ENCODE results near the gene ELK3. TPM values are rescaled to one million over a fixed set of nuclear protein-coding genes. Genes with fewer than 3 reads are reported as not detected.

ELK3 gene
- total RNA-seq = 10 to 100 TPM; 18.1 to 34.0 (median 23.7) TPM
- 11.5 TPM for polyA plus RNA-seq
- long read RNA-seq, donor 1, full-length matches to known transcripts = 21 of 38 reads
- long read RNA-seq, donor 1, partial matches to known transcripts = 14 of 38 reads
- long read RNA-seq, donor 1, other reads (novel, unspliced or antisense) = 3 of 38 reads
- long read RNA-seq, donor 2, full-length matches to known transcripts = 3 of 7 reads
- long read RNA-seq, donor 2, partial matches to known transcripts = 2 of 7 reads
- long read RNA-seq, donor 2, other reads (novel, unspliced or antisense) = 2 of 7 reads
- long read RNA-seq, donor 3, full-length matches to known transcripts = 13 of 39 reads
- long read RNA-seq, donor 3, partial matches to known transcripts = 18 of 39 reads
- long read RNA-seq, donor 3, other reads (novel, unspliced or antisense) = 8 of 39 reads
- long read RNA-seq, donor 4, full-length matches to known transcripts = 4 of 7 reads
- long read RNA-seq, donor 4, partial matches to known transcripts = 3 of 7 reads
- long read RNA-seq, donor 4, other reads (novel, unspliced or antisense) = 0 of 7 reads

- H3K9me3 ChIP-seq (ENCODE audit: control insufficient read depth, low read length) = no peaks in the 10 kb centered on the region
- H3K27me3 ChIP-seq (ENCODE audit: control insufficient read depth, insufficient read depth) = no peaks in the 10 kb centered on the region
- H3K4me1 ChIP-seq (ENCODE audit: control insufficient read depth, insufficient read depth, low read length) = peaks cover 2% of the 10 kb centered on the region
- DNase-seq (peak; percentile 77 to 89 (median 87)), ATAC-seq (peak; percentile 78 to 82)
- WGBS = 3% methylated on average over 75 of the region's 75 CpGs
- peak within 1 kb of the TSS; percentile 66 for H3K27ac ChIP-seq (ENCODE audit: low read length)
- intact Hi-C loops (cut with DNase I) = no loop called here
- H3K4me3 ChIP-seq (ENCODE audit: low read length) = peak within 1 kb of the TSS; percentile 96
Observed at GRCh38 chr12:96193725-96194575, at the start of gene ELK3. TSS of gene ELK3 (plus strand) at chr12:96194375.

GRCh38 chr12:96146747-96147146 lies 47.4 kb upstream of the ELK3 start:
- H3K27me3 ChIP-seq (ENCODE audit: control insufficient read depth, insufficient read depth) = no peaks in the 10 kb centered on the region
- intact Hi-C loops (cut with DNase I) = no loop called here
- 92% methylated on average over 2 of the region's 2 CpGs for WGBS
- H3K9me3 ChIP-seq (ENCODE audit: control insufficient read depth, low read length) = no peaks in the 10 kb centered on the region
- no peak for ATAC-seq
- DNase-seq = no peak
- H3K4me3 ChIP-seq (ENCODE audit: low read length) = no peak overlapping the region
- no peak overlapping the region for H3K27ac ChIP-seq (ENCODE audit: low read length)
- H3K4me1 ChIP-seq (ENCODE audit: control insufficient read depth, insufficient read depth, low read length) = no peaks in the 10 kb centered on the region

- no peak overlapping the region for H3K27ac ChIP-seq (ENCODE audit: low read length)
- 62% methylated on average over 5 of the region's 5 CpGs for WGBS
- no peak overlapping the region for H3K4me3 ChIP-seq (ENCODE audit: low read length)
- intact Hi-C loops (cut with DNase I) = no loop called here
- H3K4me1 ChIP-seq (ENCODE audit: control insufficient read depth, insufficient read depth, low read length) = no peaks in the 10 kb centered on the region
- ATAC-seq (no peak), DNase-seq (no peak)
- H3K9me3 ChIP-seq (ENCODE audit: control insufficient read depth, low read length) = no peaks in the 10 kb centered on the region
- H3K27me3 ChIP-seq (ENCODE audit: control insufficient read depth, insufficient read depth) = no peaks in the 10 kb centered on the region
Observed at GRCh38 chr12:96150442-96150841, 43.7 kb upstream of the ELK3 start.

- DNase-seq (no peak), ATAC-seq (no peak)
- Histone ChIP-seq H3K27ac (ENCODE audit: low read length) (no peak overlapping the region), H3K4me3 (ENCODE audit: low read length) (no peak overlapping the region), H3K4me1 (ENCODE audit: control insufficient read depth, insufficient read depth, low read length) (no peaks in the 10 kb centered on the region), H3K9me3 (ENCODE audit: control insufficient read depth, low read length) (no peaks in the 10 kb centered on the region), H3K27me3 (ENCODE audit: control insufficient read depth, insufficient read depth) (no peaks in the 10 kb centered on the region)
- WGBS = 88% methylated on average over 11 of the region's 11 CpGs
- intact Hi-C loops (cut with DNase I) = no loop called here
Observed at GRCh38 chr12:96152164-96152563, 42.0 kb upstream of the ELK3 start.

GRCh38 chr12:96153131-96153725 lies 40.9 kb upstream of the ELK3 start:
- WGBS = 87% methylated on average over 19 of the region's 19 CpGs
- Histone ChIP-seq H3K9me3 (ENCODE audit: control insufficient read depth, low read length) (no peaks in the 10 kb centered on the region), H3K4me1 (ENCODE audit: control insufficient read depth, insufficient read depth, low read length) (no peaks in the 10 kb centered on the region), H3K27ac (ENCODE audit: low read length) (no peak overlapping the region), H3K4me3 (ENCODE audit: low read length) (no peak overlapping the region), H3K27me3 (ENCODE audit: control insufficient read depth, insufficient read depth) (no peaks in the 10 kb centered on the region)
- DNase-seq (no peak), ATAC-seq (no peak)
- intact Hi-C loops (cut with DNase I) = no loop called here

GRCh38 chr12:96155181-96155580 lies 39.0 kb upstream of the ELK3 start:
- 96% methylated on average over 3 of the region's 3 CpGs for WGBS
- intact Hi-C loops (cut with DNase I) = no loop called here
- Histone ChIP-seq H3K4me1 (ENCODE audit: control insufficient read depth, insufficient read depth, low read length) (no peaks in the 10 kb centered on the region), H3K4me3 (ENCODE audit: low read length) (no peak overlapping the region), H3K27me3 (ENCODE audit: control insufficient read depth, insufficient read depth) (no peaks in the 10 kb centered on the region), H3K9me3 (ENCODE audit: control insufficient read depth, low read length) (no peaks in the 10 kb centered on the region), H3K27ac (ENCODE audit: low read length) (no peak overlapping the region)
- DNase-seq (no peak), ATAC-seq (no peak)

- intact Hi-C loops (cut with DNase I) = no loop called here
- no peak overlapping the region for H3K27ac ChIP-seq (ENCODE audit: low read length)
- DNase-seq (no peak), ATAC-seq (no peak)
- H3K9me3 ChIP-seq (ENCODE audit: control insufficient read depth, low read length) = no peaks in the 10 kb centered on the region
- H3K4me1 ChIP-seq (ENCODE audit: control insufficient read depth, insufficient read depth, low read length) = no peaks in the 10 kb centered on the region
- 62% methylated on average over 7 of the region's 7 CpGs for WGBS
- H3K4me3 ChIP-seq (ENCODE audit: low read length) = no peak overlapping the region
- no peaks in the 10 kb centered on the region for H3K27me3 ChIP-seq (ENCODE audit: control insufficient read depth, insufficient read depth)
Observed at GRCh38 chr12:96155781-96156180, 38.4 kb upstream of the ELK3 start.

GRCh38 chr12:96156211-96156610 lies 38.0 kb upstream of the ELK3 start:
- intact Hi-C loops (cut with DNase I) = no loop called here
- ATAC-seq (no peak), DNase-seq (no peak)
- Histone ChIP-seq H3K27ac (ENCODE audit: low read length) (no peak overlapping the region), H3K27me3 (ENCODE audit: control insufficient read depth, insufficient read depth) (no peaks in the 10 kb centered on the region), H3K4me3 (ENCODE audit: low read length) (no peak overlapping the region), H3K9me3 (ENCODE audit: control insufficient read depth, low read length) (no peaks in the 10 kb centered on the region), H3K4me1 (ENCODE audit: control insufficient read depth, insufficient read depth, low read length) (no peaks in the 10 kb centered on the region)
- WGBS = 92% methylated on average over 3 of the region's 3 CpGs

- no peaks in the 10 kb centered on the region for H3K4me1 ChIP-seq (ENCODE audit: control insufficient read depth, insufficient read depth, low read length)
- WGBS = 89% methylated on average over 3 of the region's 3 CpGs
- no peak overlapping the region for H3K4me3 ChIP-seq (ENCODE audit: low read length)
- H3K27ac ChIP-seq (ENCODE audit: low read length) = no peak overlapping the region
- no peaks in the 10 kb centered on the region for H3K27me3 ChIP-seq (ENCODE audit: control insufficient read depth, insufficient read depth)
- ATAC-seq (no peak), DNase-seq (no peak)
- no peaks in the 10 kb centered on the region for H3K9me3 ChIP-seq (ENCODE audit: control insufficient read depth, low read length)
- intact Hi-C loops (cut with DNase I) = no loop called here
Observed at GRCh38 chr12:96157427-96157826, 36.7 kb upstream of the ELK3 start.

GRCh38 chr12:96164951-96165811 lies 29.0 kb upstream of the ELK3 start:
- ATAC-seq (peak; percentile 79 to 92), DNase-seq (peak; percentile 43 to 67 (median 45))
- Histone ChIP-seq H3K27me3 (ENCODE audit: control insufficient read depth, insufficient read depth) (no peaks in the 10 kb centered on the region), H3K27ac (ENCODE audit: low read length) (peak overlapping the region; percentile 90), H3K9me3 (ENCODE audit: control insufficient read depth, low read length) (no peaks in the 10 kb centered on the region), H3K4me1 (ENCODE audit: control insufficient read depth, insufficient read depth, low read length) (peaks cover 12% of the 10 kb centered on the region), H3K4me3 (ENCODE audit: low read length) (no peak overlapping the region)
- intact Hi-C loops (cut with DNase I) = no loop called here
- 53% methylated on average over 14 of the region's 14 CpGs for WGBS

Data from right cardiac atrium (tissue), 5 donors.